ENCODE results near the gene HES4. TPM values are rescaled to one million over a fixed set of nuclear protein-coding genes. Genes with fewer than 3 reads are reported as not detected.

HES4 gene
- total and polyA plus RNA-seq, 11 donors, result 25.7 to 98.1 (median 37.3) TPM

GRCh38 chr1:1000357-1001056 is 610 bp upstream of the HES4 start:
- intact Hi-C loops (cut with DNase I), result loop anchor here in 1 of 10 donors (2.0 kb wide), 2 partner anchors 14 to 18 kb away; partner anchors contain the start of gene PERM1
- peaks cover 7 to 58% (median 34%) of the 10 kb centered on the region in 12 donors for H3K4me1 ChIP-seq
- no peak for TF ChIP-seq POLR2A (IDR thresholded peaks at IDR 0.05)
- no peak for TF ChIP-seq CTCF (IDR thresholded peaks at IDR 0.05)

DNA sequence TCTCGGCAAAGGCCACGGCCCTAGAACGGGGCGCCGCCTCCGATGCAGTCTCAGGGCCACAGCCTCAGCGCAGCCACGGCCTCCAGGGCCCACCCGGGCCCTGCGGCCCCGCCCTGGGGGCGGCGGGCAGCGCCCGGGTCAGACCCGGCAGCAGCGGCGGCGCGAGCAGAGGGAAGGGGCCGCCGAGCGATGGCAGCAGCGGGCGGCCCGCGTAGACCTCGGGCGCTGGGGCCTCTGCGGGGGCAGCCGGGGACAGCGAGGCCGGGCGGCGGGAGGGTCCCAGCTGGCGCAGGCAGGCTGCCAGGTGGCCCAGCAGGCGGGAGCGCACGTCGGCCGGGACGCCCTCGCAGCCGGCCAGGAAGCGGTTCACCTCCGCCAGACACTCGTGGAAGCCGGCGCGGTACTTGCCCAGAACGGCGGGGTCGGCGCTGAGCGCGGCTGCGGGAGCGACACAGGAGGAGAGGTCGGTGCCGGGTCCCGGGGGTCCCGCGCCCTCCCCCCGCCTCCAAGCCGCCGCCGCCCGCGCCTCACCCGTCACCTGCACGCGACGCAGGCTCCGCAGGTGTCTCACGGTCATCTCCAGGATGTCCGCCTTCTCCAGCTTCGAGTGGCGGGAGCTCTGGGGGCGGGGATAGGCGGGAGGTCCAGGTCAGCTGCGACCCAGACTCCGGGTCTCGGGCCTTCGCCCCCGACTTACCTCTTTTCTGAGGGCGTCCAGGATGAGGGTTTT is 737 bp downstream of the HES4 start:
- peaks cover 0 to 44% (median 21%) of the 10 kb centered on the region in 12 donors for H3K4me1 ChIP-seq
- peak in 4 of 5 donors; percentile 41 to 74 (median 54) for DNase-seq
- H3K27ac ChIP-seq, result peak overlapping the region; percentile 96 to 100 (median 100)
- peak in 2 of 4 donors; percentile 3 to 8 for ATAC-seq
- H3K4me3 ChIP-seq, result peak overlapping the region; percentile 51 to 93 (median 79)
- TF ChIP-seq POLR2A (IDR thresholded peaks at IDR 0.05) (peak in 1 of 2 donors; percentile 21), CTCF (IDR thresholded peaks at IDR 0.05) (peak in 2 of 12 donors; percentile 15 to 32)
- WGBS, 4 donors, result 0 to 1% (median 0%) methylated on average over 6 to 86 of the region's 86 CpGs
- no peaks in the 10 kb centered on the region for H3K9me3 ChIP-seq
- intact Hi-C loops (cut with DNase I), result loop anchor here in 1 of 10 donors (5.0 kb wide), 1 partner anchor 92 kb away; no protein-coding TSS in a partner anchor
- H3K27me3 ChIP-seq, result peaks cover 0 to 66% (median 0%) of the 10 kb centered on the region in 9 donors
- H3K36me3 ChIP-seq, result peaks cover 0 to 7% (median 0%) of the 10 kb centered on the region in 9 donors

More at GRCh38 chr1:1000357-1001056, 610 bp upstream of the HES4 start:
- DNase-seq (peak; percentile 78 to 89 (median 85)), ATAC-seq (peak; percentile 24 to 66 (median 58))
- peak overlapping the region; percentile 51 to 93 (median 79) for H3K4me3 ChIP-seq
- no peaks in the 10 kb centered on the region for H3K9me3 ChIP-seq
- peak overlapping the region; percentile 96 to 100 (median 100) for H3K27ac ChIP-seq
- WGBS, 4 donors, result 0 to 1% (median 1%) methylated on average over 51 to 75 of the region's 75 CpGs
- peaks cover 0 to 70% (median 0%) of the 10 kb centered on the region in 9 donors for H3K27me3 ChIP-seq
- peaks cover 0 to 7% (median 0%) of the 10 kb centered on the region in 9 donors for H3K36me3 ChIP-seq

- H3K36me3 ChIP-seq, result peaks cover 0 to 7% (median 0%) of the 10 kb centered on the region in 9 donors
- peaks cover 0 to 41% (median 20%) of the 10 kb centered on the region in 12 donors for H3K4me1 ChIP-seq
- H3K27ac ChIP-seq, result peak overlapping the region; percentile 96 to 100 (median 100)
- intact Hi-C loops (cut with DNase I), result loop anchor here in 1 of 10 donors (5.0 kb wide), 1 partner anchor 91 kb away; no protein-coding TSS in a partner anchor
- no peaks in the 10 kb centered on the region for H3K9me3 ChIP-seq
- peak in 2 of 5 donors; percentile 15 to 27 for DNase-seq
- ATAC-seq, result no peak
- peaks cover 0 to 66% (median 0%) of the 10 kb centered on the region in 9 donors for H3K27me3 ChIP-seq
- no peak for TF ChIP-seq CTCF (IDR thresholded peaks at IDR 0.05)
- TF ChIP-seq POLR2A (IDR thresholded peaks at IDR 0.05), result no peak
- WGBS, 4 donors, result 5 to 17% (median 6%) methylated on average over 18 to 27 of the region's 27 CpGs; no CpG with 5 or more reads in 1 of the 4 donors
- H3K4me3 ChIP-seq, result peak overlapping the region; percentile 51 to 93 (median 79)
Observed at GRCh38 chr1:998745-998994, 1.2 kb downstream of the HES4 start.
